HG03280 (cell line): ENCODE data around the gene USP10.

Experiments used
- ATAC-seq: cut with Tn5 transposase; IDR thresholded peaks from one replicate; pipeline ENCODE4 v1.9.1; 2021; ENCODE audit warnings: mild to moderate bottlenecking, moderate library complexity; ENCODE audit not compliant: unreplicated experiment

The USP10 gene

DNA sequence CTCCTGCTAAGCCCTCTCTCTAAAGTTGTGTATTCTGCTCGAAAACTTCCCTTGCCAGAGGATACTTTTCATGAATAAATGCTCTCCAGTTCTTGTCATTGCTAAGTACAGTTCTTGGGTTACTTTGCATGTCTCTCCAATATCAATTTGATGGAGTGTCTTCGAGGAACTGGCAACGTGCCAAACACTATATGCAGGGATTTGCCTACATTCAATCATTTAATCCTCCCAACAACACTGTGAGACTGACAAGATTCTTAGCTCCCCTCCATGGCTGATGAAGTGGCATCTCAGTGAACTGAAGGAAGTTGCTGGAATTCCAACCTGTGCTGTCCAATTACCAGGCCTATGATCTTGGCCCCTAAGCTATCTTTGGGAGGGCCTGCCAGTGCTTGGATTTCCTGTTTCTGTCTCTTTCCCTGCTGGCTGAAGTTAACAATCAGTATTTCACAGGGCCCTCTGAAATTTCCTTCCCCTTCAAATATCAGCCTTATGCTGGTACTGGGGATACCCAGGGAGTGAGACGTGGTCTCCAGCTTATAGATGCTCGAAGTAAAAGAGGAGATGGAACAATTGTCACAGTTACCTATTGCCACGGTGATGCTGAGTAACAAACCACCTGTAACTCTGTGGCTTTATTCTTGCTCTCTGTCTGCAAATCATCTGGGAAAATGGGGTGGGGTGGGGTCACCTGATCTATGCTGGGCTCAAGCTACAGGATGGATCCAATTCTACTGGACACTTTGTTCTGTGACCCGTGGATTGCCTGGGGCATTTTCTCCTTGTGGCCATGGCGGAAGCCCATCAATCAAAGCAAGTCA is 100.6 kb downstream of the USP10 start:
- ATAC-seq: no peak

DNA sequence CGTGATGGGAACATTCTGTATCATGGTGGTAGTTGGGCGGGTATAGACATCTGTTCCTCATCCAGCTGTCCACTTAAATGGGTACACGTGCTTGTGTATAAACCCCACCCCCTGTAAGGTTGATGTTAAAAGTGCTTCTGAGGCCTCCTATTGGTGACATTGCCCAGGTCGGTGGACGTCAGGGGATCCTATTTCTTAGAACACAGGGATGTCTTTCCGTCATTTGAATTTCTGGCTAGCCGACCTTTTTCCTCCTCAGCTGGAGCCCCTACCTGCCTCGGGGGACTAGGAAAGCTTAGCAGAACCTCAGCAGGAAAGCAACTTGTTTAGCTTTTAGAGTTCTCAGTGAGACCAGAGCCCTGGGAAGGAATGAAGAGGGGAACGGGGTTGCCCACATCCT is 103.3 kb downstream of the USP10 start:
- no peak for ATAC-seq

DNA sequence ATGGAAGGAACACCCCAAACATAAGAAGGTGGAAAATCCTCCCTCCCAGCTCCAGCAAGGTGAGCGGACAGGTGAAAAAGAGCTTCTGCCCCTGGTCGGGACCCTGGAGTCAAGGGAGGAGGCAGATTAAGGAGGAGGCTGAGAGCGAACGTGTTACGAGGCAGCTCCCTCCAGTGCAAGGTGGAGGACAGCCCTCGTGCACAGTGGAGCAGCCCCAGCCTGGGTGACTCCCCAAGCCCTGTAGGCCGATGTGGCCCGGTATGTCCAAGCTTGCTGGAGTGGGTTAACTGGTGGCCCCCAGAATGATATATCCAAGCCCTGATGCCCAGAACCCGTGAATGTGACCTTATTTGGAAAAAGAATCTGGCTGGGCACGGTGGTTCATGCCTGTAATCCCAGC is 104.5 kb downstream of the USP10 start:
- ATAC-seq: no peak

DNA sequence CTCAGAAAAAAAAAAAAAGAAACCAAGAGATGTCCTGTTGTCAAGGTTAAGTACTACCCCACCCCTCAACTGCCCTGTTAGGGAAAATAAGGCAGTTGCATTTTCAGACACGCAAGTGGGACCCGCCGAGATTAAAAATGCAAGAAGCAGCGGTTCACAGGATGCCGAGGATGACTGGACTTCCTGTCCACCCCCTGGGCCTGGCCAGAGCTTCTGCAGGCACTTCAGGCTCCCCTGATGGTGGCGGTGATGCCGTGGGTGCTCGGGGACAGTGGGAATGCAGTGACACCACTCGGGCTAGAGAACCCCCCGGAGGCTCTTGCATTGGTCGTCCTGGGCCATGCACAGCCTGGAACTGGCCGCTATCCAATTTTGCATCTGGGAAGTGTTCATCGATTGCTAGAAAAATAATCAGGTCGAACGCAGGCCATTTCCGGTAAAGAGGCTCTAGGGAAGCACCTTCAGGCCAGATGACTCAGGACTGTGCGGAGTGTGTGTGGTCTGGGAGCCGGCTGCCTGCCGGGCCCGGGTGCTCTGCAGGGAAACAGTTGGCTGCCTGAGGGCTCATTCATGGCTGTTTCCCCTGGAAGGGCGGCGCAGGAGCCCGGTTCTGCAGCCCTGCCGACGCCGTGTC is 106.6 kb downstream of the USP10 start:
- no peak for ATAC-seq

DNA sequence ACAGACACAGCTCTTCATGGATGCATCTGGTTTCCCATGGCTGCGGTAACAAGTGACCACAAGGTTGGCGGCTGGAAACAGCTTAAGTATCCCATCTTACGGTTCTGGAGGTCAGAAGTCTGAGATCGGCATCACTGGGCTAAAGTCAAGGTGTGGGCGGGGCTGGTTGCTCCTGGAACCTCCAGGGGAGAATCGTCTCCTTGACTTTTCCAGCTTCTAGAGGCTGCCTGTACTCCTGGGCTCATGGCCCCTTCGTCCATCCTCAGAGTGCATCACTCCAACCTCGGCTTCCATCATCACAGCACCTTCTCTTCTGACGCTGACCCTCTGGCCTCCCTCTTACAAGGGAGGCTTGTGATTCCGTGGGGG is 107.1 kb downstream of the USP10 start:
- ATAC-seq: no peak

DNA sequence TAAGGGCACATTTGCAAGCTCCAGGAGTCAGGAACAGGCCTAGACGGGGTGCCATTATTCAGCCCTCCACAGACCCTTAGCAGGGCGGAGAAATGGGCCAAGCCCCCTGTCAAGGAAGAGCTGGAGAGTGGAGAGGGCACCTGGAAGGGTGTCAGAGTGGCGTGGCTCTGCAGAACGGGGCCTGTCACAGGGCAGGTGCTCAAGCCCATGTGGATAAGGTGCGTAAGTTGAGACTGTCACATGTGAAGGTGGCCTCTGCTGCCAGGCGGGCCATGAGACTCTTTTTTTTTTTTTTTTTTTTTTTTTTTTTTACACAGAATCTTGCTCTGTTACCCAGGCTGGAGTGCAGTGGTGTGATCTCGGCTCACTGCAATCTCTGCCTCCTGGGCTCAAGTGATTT is 108.0 kb downstream of the USP10 start:
- no peak for ATAC-seq

DNA sequence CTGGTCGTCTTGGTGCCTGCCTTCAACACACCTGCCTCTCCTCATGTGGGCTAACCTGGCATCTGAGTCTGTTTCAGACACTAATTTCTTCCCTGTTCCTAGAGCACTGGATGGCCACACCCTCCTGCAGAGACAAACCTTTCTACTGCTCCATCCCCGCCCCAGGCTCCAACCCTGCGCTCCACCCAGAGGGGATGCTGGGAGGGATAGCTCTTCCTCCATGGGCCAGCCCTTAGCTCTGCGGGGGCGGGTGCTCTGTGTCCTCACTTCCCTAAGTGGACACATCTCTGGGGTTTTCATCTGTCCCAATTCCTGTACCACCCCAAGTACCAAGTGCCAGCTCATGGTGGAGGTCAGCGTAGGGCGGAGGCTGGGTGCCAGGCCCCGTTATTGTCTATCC is 109.0 kb downstream of the USP10 start:
- no peak for ATAC-seq

DNA sequence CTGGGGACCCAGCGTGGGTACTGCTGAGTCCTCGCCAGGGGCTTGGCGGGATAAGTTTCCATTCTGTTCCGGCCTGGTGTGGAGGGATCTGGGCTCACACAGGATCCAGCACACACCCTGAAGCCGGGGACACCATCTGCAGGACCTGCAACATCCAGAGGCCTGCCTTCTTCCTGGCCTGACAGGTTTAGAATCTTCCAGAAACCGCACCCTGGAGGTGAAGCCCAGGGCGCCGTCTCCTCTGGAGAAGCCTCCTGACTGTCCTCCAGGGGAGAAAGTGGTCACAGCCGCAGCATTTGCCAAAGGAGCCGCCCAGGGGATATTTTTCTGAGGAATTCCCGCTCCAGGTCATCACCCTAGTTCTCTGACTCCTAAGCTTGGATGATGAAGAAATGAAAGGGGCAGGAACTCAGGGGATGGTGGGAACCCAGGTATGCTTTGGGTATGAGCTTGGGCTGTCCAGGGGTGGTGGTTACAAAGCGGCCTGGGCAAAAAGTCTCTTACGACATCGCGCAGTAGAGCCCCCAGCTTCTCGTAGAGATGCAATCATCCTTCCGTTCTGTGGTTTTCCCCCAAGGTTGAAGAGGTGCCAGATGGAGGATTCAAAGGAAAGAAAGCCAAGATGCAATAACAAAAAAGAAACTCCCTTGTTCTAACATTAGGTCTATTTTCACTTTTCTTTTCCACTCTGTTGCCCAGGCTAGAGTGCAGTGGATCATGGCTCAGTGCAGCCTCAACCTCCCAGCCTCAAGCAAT is 110.9 kb downstream of the USP10 start:
- no peak for ATAC-seq

DNA sequence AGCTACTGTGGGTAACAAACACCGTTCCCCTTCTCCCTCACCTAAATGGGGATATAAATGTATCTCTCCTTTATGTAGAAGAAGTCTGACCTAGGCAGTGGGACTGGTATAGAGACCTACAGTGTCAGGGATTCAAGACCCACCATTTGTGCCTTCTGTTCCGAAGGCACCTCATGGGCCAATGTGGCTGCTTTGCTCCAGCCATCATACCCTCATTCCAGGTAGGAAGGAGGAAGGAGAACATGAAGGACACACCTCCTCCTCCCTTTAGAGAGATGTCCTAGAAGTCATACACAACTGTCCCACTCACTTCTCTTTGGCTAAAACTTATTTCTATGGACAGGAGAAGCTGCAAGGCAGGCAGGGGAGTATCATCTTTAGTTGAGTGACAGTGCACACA is 111.7 kb downstream of the USP10 start:
- no peak for ATAC-seq

DNA sequence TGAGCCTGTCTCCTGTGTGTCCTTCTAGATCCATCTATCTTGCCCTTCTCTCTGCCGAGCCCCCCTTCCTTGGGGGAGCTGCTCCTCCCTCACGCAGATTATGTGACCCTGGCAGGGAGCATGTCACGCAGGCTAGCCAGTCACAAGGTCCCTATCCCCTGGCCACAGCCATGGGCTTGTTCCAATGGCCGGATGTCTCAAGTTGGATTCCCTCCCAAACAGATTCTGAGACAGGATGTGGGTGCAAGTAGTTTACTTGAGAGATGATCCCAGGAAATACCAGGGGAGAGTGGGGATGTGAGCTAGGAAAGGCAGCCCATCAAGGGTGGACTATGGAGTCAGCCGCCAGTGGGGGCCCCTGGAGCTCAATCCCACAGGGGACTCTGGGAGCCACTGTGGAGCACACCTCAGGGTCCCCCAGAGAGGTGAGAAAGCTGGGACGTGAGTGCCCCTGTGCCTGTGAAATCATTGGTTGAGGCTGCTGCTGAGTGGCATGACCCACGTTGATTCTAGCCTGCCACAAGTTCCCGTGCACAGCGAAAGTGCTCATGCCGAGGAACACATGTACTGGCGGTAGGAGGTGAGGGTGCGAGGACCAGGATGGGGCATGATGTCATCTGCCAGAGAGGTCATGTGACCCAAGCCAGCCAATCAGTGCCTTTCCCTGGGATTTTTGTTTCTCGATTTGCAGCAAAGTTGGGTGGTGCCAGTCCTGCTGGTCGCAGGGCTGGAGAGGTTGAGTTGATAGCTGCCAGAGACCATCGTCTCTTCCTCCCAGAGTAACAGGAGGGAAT is 113.5 kb downstream of the USP10 start:
- ATAC-seq: no peak

DNA sequence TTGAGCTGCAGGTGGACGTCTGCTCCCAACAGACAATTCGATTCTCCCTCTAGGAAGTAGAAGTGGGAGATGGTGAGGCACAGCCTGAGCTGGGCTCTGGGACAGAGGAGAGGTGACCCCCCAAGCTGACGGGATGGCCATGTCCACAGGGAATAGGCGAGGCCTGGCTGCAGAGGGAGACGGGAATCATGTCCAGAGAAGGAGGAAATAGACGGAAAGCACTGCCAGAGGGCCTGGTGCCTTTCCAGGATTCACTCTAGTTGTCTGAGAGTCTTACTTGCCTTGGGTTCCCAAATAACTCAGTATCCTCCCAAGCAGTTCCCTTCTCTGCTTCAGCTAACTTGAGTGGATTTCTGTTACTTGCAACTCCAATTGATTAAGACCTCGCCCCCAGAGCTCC is 115.7 kb downstream of the USP10 start:
- ATAC-seq: no peak

DNA sequence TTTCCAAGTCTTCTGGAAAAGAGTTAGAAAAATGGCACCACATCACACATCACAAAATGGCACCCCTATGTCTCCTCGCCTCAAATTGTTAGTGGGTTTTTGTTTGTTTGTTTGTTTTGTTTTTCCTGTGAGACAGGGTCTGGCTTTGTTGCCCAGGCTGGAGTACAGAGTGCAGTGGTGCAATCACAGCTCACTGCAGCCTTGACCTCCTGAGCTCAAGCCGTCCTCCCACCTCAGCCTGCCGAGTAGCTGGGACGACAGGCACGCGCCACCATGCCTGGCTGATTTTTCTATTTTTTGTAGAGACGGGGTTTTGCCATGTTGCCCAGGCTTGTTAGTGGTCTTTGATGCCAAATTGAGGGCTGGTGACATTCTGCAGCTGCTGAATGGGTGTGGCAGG is 116.2 kb downstream of the USP10 start:
- ATAC-seq: no peak

DNA sequence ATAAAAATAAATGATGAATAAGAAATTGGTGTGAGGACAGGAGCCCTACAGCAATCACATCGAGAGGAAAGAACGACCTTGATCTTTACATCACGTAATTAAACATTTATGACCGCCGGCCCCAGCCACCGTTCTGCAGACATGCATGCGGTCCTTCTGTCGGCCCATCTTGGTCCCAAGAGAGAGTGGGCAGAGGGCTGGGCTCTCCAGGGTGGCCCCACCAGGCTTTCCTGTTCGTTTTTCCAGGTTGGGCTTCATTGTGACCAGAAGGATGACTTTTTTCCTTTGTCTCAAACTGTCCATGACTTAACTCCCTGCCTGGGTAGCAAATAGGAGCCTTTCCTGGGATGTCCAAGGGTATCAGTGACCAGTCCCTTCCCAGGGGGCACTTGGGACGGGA is 116.7 kb downstream of the USP10 start:
- no peak for ATAC-seq

DNA sequence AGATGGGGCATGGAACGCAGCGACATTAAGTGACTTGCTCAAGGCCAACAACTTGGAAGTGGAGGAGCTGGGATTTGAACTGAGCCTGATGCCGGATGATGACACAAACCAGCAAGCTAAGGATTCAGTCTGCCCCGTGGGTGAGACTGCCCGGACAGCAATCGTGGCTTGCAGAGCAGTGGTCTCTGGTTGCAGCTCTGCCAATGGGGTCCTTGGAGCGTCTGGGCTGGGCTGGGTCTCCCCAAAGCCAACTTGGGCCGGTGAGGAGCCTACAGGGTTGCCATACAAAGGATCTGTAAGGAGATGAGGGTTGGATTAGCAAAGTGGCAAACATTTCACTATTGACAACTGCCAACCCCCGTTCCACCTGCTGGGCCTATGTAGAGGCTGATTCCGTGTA is 117.4 kb downstream of the USP10 start:
- no peak for ATAC-seq

DNA sequence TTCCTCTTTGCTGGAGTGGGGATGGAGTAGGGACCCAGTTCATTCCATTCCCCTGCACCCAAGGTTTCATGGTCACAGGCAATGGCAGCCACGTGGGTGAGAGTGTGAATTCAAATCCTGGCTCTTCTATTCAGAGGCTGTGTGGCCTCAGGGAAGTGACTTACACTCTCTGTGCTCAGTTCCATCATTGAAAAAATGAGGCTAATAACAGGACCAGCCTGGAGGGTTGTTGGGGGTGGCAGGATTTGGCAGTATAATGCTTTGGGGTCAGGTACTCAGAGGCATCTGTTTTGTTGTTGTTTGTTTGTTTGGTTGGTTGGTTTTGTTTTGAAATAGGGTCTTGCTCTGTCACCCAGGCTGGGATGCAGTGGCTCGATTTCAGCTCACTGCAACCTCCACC is 117.8 kb downstream of the USP10 start:
- ATAC-seq: no peak

DNA sequence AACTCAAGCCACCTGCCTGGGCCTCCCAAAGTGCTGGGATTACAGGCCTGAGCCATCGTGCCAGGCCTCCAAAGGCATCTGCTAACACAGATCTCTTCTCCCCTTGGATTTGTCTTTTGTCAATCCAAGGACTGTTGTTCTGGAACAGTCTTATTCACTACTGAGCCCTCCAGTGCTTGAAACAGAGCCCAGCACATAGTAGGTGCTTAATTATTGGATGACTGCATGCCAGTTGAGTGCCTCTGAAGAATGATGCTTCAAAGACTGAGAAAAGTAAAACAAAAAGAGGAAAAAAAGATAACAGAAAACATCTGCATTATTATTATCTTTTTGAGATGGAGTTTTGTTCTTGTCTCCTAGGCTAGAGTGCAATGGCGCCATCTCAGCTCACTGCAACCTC is 118.3 kb downstream of the USP10 start:
- no peak for ATAC-seq

DNA sequence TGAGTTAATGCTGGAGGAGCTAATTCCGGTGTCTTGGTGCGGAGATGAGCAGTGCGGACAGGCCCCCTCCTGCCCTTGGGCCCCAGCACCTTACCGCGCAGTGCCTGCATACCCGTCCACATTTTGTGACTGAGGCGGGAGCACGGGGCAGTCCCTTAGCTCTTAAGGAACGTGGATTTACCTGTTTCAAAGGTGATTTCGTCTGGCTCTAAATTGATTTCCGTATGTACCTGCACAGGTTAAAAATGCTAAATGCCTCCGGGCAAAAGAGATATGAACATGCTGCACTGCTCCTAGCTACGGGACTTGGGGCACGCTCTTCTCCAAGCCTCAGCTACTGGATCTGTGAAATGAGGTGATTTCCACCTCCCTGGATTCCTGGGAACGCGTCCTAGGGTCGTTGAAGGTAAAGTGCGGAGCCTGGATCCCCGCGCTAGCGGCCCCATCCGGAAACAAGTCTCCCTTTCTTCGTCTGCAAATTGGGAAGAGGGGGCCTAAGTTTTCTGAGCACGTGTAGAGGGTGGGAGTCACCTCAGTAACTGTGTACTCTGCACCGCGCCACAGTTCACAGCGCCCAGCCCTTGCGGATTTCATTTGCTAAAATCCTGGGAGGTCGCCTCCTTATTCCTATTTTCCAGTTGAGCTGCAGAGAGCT is 119.3 kb downstream of the USP10 start:
- ATAC-seq: no peak

DNA sequence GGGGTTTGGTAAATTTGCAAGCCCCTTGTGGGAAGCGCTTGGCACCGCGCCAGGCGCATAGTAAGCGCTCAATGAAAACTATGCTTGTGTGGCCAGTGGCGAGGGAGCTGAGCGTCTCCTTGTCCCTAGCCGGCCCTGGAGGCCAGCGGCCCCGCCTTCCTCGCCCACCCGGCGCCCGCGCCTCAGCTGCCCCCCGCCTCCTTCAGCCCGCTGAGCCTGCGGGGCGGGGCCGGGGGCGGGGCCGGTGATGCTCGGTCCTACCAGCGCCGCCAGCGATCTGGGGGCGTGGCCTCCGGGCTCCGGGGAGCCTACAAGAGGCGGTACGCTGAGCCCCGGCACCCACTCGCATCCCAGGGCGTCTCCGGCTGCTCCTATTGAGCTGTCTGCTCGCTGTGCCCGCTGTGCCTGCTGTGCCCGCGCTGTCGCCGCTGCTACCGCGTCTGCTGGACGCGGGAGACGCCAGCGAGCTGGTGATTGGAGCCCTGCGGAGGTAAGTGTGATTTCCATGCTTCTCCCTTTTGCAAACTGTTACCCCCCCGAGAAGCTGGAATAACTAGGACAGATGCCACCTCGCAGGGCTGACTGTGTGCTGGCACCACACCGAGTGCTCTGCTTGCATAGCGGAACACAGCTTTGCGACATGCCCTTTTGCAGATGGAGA is 120.0 kb downstream of the USP10 start, which contains the start of gene CRISPLD2:
Gene CRISPLD2 (plus strand): TSS at position 342 of the 661 bp plus-strand sequence. CDS start 18,511 bp downstream, outside the sequence.
- no peak for ATAC-seq

DNA sequence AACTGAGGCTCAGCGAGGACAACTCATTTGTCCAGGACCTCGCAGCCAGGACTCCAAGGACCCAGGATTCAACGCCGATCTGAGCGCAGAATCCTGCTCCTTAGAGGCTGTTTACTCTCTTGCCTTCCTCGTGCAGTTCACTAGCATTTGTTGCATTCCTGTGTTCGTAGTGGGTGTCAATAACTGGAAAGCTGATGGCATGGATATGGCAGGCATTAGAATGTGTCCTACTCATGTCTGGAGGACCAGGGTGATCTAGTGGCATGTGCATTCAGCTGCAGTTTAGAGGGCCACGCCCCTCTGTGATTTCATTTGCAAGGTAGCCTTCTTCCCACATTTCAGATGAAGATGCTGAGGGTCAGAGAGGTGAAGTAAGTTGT is 120.5 kb downstream of the USP10 start:
- no peak for ATAC-seq

DNA sequence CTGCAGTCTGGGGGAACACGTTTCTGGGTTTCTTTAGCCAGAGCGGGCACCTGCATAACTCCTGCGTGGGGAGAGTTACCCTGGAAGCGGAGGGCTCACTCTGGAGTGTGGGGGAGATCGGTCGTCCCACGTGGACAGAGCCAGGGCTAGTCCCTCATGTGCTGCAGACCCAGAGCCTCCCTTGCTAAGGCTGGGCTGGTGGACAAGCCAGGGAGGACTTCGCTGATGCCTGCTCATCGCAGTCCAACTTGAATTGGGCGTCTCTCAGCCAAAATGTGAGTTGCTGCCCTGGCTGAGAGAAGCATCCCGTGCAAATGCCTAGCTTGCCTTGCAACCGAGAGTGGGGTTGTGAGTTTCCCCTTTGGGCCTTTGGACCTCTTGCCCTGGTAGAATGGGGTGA is 121.0 kb downstream of the USP10 start:
- no peak for ATAC-seq
